ENCODE measurements around the gene KLHDC8A.

GRCh38 chr1:205365945-205366463, 9.3 kb upstream of the KLHDC8A start:
- TF ChIP-seq CTCF (conservative IDR thresholded peaks at IDR 0.05; ENCODE audit: low read depth, low read length) (no peak), EZH2 (IDR thresholded peaks at IDR 0.05; ENCODE audit: borderline replicate concordance, low read depth, low read length, poor library complexity, severe bottlenecking) (no peak)
